ENCODE data around the gene MAP3K13.
A peak's percentile ranks its signal among the peaks of the same experiment; 100 is the strongest.

Gene MAP3K13

GRCh38 chr3:185362850-185363661, at the start of gene MAP3K13:
Gene MAP3K13 (plus strand): TSS chr3:185363136. CDS start chr3:185428582, 65,446 bp downstream.
- peak; percentile 94 for DNase-seq

- no peak for DNase-seq
These were observed 49.2 kb upstream of the MAP3K13 start for GRCh38 chr3:185313693-185314246.

GRCh38 chr3:185316740-185317412, 46.1 kb upstream of the MAP3K13 start:
- no peak for DNase-seq

- DNase-seq: no peak
These were observed 45.3 kb upstream of the MAP3K13 start for GRCh38 chr3:185317674-185318073.

GRCh38 chr3:185318141-185318540, 44.8 kb upstream of the MAP3K13 start:
- DNase-seq: peak; percentile 31

GRCh38 chr3:185319801-185320200, 43.1 kb upstream of the MAP3K13 start:
- no peak for DNase-seq

GRCh38 chr3:185320949-185321348, 42.0 kb upstream of the MAP3K13 start:
- DNase-seq: no peak

GRCh38 chr3:185322101-185322719, 40.7 kb upstream of the MAP3K13 start:
- no peak for DNase-seq

GRCh38 chr3:185325946-185326791, 36.8 kb upstream of the MAP3K13 start:
- no peak for DNase-seq

GRCh38 chr3:185327062-185327461, 35.9 kb upstream of the MAP3K13 start:
- DNase-seq: no peak

- no peak for DNase-seq
These were observed 34.5 kb upstream of the MAP3K13 start for GRCh38 chr3:185328324-185329004.

- DNase-seq: no peak
These were observed 32.7 kb upstream of the MAP3K13 start for GRCh38 chr3:185330238-185330637.

GRCh38 chr3:185330644-185331043, 32.3 kb upstream of the MAP3K13 start:
- no peak for DNase-seq

GRCh38 chr3:185332026-185332735, 30.8 kb upstream of the MAP3K13 start:
- DNase-seq: peak; percentile 43

GRCh38 chr3:185335799-185336198, 27.1 kb upstream of the MAP3K13 start:
- DNase-seq: peak; percentile 65

- DNase-seq: no peak
These were observed 25.6 kb upstream of the MAP3K13 start for GRCh38 chr3:185337231-185337816.

- DNase-seq: no peak
These were observed 23.0 kb upstream of the MAP3K13 start for GRCh38 chr3:185339945-185340344.

- DNase-seq: no peak
These were observed 22.2 kb upstream of the MAP3K13 start for GRCh38 chr3:185340751-185341150.

- no peak for DNase-seq
These were observed 21.1 kb upstream of the MAP3K13 start for GRCh38 chr3:185341616-185342458.

Measured in fibroblast of upper back skin (primary cell).